WERI-Rb-1 (cell line): ENCODE measurements around the gene PHLPP1.
"Not testable (repeated sequence)": the region's sequence is repeated elsewhere in the genome, so short reads cannot be mapped to it uniquely, and the experiment has no call there.

ENCODE experiments used
- DNase-seq: peaks from one replicate; pipeline ENCODE4 v3.0.0-alpha.2; 2020
- H3K27ac ChIP-seq: fragments of 250-450 bp; sonication (Bioruptor Pico); 2 replicates; pipeline ENCODE4 v1.5.1; 2020; ENCODE audit warnings: mild to moderate bottlenecking, moderate library complexity
- H3K27me3 ChIP-seq: fragments of 250-450 bp; sonication (Bioruptor Pico); 2 replicates; pipeline ENCODE4 v1.5.1; 2021; ENCODE audit warnings: mild to moderate bottlenecking, low read depth, moderate library complexity; ENCODE audit not compliant: insufficient read depth, severe bottlenecking
- H3K36me3 ChIP-seq: fragments of 250-450 bp; sonication (Bioruptor Pico); 2 replicates; pipeline ENCODE4 v1.5.1; 2020; ENCODE audit warnings: mild to moderate bottlenecking, moderate library complexity
- H3K4me3 ChIP-seq: 2 replicates; pipeline ENCODE4 v1.5.1; 2011; ENCODE audit warnings: low read depth, mild to moderate bottlenecking, control low read depth, low read length
- H3K9me3 ChIP-seq: fragments of 250-450 bp; sonication (Bioruptor Pico); 2 replicates; pipeline ENCODE4 v1.5.1; 2021; ENCODE audit warnings: mild to moderate bottlenecking, moderate library complexity; ENCODE audit not compliant: severe bottlenecking
- CTCF ChIP-seq: IDR thresholded peaks from 2 replicates; pipeline ENCODE4 v1.5.1; 2011; ENCODE audit warnings: low read depth, mild to moderate bottlenecking, control low read depth, inconsistent platforms, low read length

Gene PHLPP1

GRCh38 chr18:62904396-62905285 lies 189.3 kb downstream of the PHLPP1 start:
- no peak for DNase-seq
- peaks cover 29% of the 10 kb centered on the region for H3K36me3 ChIP-seq
- no peaks in the 10 kb centered on the region for H3K27me3 ChIP-seq
- H3K4me3 ChIP-seq: no peak overlapping the region
- H3K9me3 ChIP-seq: no peaks in the 10 kb centered on the region
- no peak overlapping the region for H3K27ac ChIP-seq
- TF ChIP-seq CTCF: no peak

- no peak for DNase-seq
- Histone ChIP-seq H3K27ac (no peak overlapping the region), H3K27me3 (no peaks in the 10 kb centered on the region), H3K9me3 (no peaks in the 10 kb centered on the region), H3K4me3 (no peak overlapping the region), H3K36me3 (0 out of 2 replicates have a peak, but pooled peaks cover 5% of the 10 kb centered on the region)
- no peak for TF ChIP-seq CTCF
These were observed 197.5 kb downstream of the PHLPP1 start for GRCh38 chr18:62912885-62913284.

- H3K27me3 ChIP-seq, H3K4me3 ChIP-seq, DNase-seq, H3K27ac ChIP-seq, H3K36me3 ChIP-seq, H3K9me3 ChIP-seq: not testable (repeated sequence)
These were observed 198.5 kb downstream of the PHLPP1 start for GRCh38 chr18:62913824-62914223.

- Histone ChIP-seq H3K27me3 (no peaks in the 10 kb centered on the region), H3K9me3 (no peaks in the 10 kb centered on the region), H3K36me3 (peaks cover 5% of the 10 kb centered on the region), H3K4me3 (no peak overlapping the region), H3K27ac (no peak overlapping the region)
- no peak for TF ChIP-seq CTCF
- no peak for DNase-seq
These were observed 199.6 kb downstream of the PHLPP1 start for GRCh38 chr18:62914871-62915392.

DNA sequence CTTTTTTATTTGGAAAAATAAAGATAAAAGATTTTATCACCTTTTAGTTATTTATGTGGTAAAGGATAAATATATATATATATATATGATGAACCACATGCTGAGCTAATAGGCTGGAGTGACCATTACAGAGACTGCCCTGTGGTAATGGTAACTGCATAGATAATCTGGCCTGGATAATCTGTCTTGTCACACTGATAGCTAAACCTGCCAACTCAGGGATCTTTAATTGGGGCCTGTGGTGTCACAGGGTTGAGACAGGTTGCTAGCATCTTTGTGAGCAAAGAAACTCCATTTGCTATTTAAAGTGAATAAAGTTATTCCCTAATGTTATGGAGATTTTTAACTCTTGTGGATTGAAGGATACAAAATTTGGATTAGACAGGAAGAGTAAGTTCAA lies 203.0 kb downstream of the PHLPP1 start:
- H3K36me3 ChIP-seq: peaks cover 13% of the 10 kb centered on the region

More for the DNA sequence above, 203.0 kb downstream of the PHLPP1 start:
- Histone ChIP-seq H3K4me3 (no peak overlapping the region), H3K27me3 (no peaks in the 10 kb centered on the region), H3K9me3 (no peaks in the 10 kb centered on the region), H3K27ac (no peak overlapping the region)
- no peak for TF ChIP-seq CTCF
- peak; percentile 52 for DNase-seq
